ENCODE measurements around the gene TEAD3.

Gene TEAD3

GRCh38 chr6:35491558-35492257, 5.2 kb downstream of the TEAD3 start:
- H3K4me3 Mint-ChIP-seq, result peak overlapping the region; percentile 79 to 85 (median 84)
- H3K36me3 Mint-ChIP-seq (ENCODE audit: low read depth), result no peaks in the 10 kb centered on the region
- no peaks in the 10 kb centered on the region for H3K9me3 Mint-ChIP-seq
- no peaks in the 10 kb centered on the region for H3K27me3 Mint-ChIP-seq (ENCODE audit: low read depth)
- TF ChIP-seq CTCF (IDR thresholded peaks at IDR 0.05; ENCODE audit: unreplicated experiment in 3 of 3), result no peak
- H3K4me1 Mint-ChIP-seq, result peaks cover 75% of the 10 kb centered on the region
- H3K27ac Mint-ChIP-seq, result peak overlapping the region; percentile 96 to 99 (median 97)

GRCh38 chr6:35490821-35491557, 5.9 kb downstream of the TEAD3 start:
- Mint-ChIP-seq H3K4me3 (peak overlapping the region; percentile 79 to 85 (median 84)), H3K27me3 (ENCODE audit: low read depth) (no peaks in the 10 kb centered on the region), H3K9me3 (no peaks in the 10 kb centered on the region), H3K36me3 (ENCODE audit: low read depth) (no peaks in the 10 kb centered on the region), H3K27ac (peak overlapping the region; percentile 96 to 99 (median 97)), H3K4me1 (peaks cover 77% of the 10 kb centered on the region)
- no peak for TF ChIP-seq CTCF (IDR thresholded peaks at IDR 0.05; ENCODE audit: unreplicated experiment in 3 of 3)

- Mint-ChIP-seq H3K4me1 (peaks cover 70% of the 10 kb centered on the region), H3K36me3 (ENCODE audit: low read depth) (no peaks in the 10 kb centered on the region), H3K4me3 (peak overlapping the region; percentile 79 to 85 (median 84)), H3K27ac (peak overlapping the region; percentile 96 to 99 (median 97)), H3K9me3 (no peaks in the 10 kb centered on the region), H3K27me3 (ENCODE audit: low read depth) (no peaks in the 10 kb centered on the region)
- TF ChIP-seq CTCF (IDR thresholded peaks at IDR 0.05; ENCODE audit: unreplicated experiment in 3 of 3), result no peak
Observed at GRCh38 chr6:35489995-35490791, 6.7 kb downstream of the TEAD3 start.

- Mint-ChIP-seq H3K4me1 (peaks cover 63% of the 10 kb centered on the region), H3K4me3 (peak overlapping the region; percentile 22 to 34 (median 28))
- no peak for TF ChIP-seq CTCF (IDR thresholded peaks at IDR 0.05; ENCODE audit: unreplicated experiment in 3 of 3)
Observed at GRCh38 chr6:35489066-35489465, 7.8 kb downstream of the TEAD3 start.

GRCh38 chr6:35488517-35488862, 8.4 kb downstream of the TEAD3 start:
- no peaks in the 10 kb centered on the region for H3K27me3 Mint-ChIP-seq (ENCODE audit: low read depth)
- no peaks in the 10 kb centered on the region for H3K9me3 Mint-ChIP-seq
- peaks cover 63% of the 10 kb centered on the region for H3K4me1 Mint-ChIP-seq
- no peak for TF ChIP-seq CTCF (IDR thresholded peaks at IDR 0.05; ENCODE audit: unreplicated experiment in 3 of 3)
- peaks cover under 1% of the 10 kb centered on the region for H3K36me3 Mint-ChIP-seq (ENCODE audit: low read depth)
- peak overlapping the region in 2 of 3 experiments; percentile 13 to 33 for H3K4me3 Mint-ChIP-seq
- H3K27ac Mint-ChIP-seq, result peak overlapping the region; percentile 90 to 94 (median 93)

More at GRCh38 chr6:35489066-35489465, 7.8 kb downstream of the TEAD3 start:
- Mint-ChIP-seq H3K9me3 (no peaks in the 10 kb centered on the region), H3K36me3 (ENCODE audit: low read depth) (no peaks in the 10 kb centered on the region), H3K27ac (peak overlapping the region; percentile 70 to 94 (median 91)), H3K27me3 (ENCODE audit: low read depth) (no peaks in the 10 kb centered on the region)
